NCI-H1417 (cell line): ENCODE measurements around the gene DNAH9.

Experiments used
- DNase-seq, 3 experiments: peaks; one replicate each; lab custom pipeline; 2025; lab: John Stamatoyannopoulos, UW

The DNAH9 gene

DNA sequence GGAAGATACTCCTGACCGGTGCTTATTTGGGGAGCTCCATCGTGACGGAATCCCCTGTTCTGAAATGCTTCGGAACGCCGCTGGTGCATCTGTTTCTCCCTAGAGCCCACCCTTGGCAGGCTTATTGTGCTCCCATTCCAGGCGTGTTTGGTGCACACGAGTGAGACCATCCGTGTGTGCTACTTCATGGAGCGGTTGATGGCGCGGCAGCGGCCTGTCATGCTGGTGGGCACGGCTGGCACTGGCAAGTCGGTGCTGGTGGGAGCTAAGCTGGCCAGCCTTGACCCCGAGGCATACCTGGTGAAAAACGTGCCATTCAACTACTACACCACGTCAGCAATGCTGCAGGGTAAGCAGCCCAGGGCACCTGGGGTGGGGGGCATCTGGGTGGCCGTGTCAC lies 170.7 kb downstream of the DNAH9 start:
- DNase-seq: no peak

DNA sequence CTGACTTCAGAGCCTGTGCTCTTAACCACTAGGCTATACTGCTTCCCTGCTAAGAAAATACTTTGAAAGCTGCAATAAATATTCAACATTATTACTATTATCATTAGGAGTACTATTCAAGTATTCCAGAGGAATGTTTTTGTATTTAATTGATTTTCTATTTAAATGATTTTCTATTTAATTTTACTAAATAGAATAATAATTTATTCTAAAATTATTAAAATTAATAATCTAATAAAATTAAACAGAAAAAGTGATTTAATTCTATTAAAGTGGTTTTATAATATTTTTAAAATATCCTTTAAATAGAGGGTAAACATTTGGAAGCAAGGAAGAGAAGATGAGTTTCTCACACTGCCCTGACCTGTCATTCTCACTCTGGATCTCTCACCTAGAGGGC lies 173.8 kb downstream of the DNAH9 start:
- DNase-seq: no peak

DNA sequence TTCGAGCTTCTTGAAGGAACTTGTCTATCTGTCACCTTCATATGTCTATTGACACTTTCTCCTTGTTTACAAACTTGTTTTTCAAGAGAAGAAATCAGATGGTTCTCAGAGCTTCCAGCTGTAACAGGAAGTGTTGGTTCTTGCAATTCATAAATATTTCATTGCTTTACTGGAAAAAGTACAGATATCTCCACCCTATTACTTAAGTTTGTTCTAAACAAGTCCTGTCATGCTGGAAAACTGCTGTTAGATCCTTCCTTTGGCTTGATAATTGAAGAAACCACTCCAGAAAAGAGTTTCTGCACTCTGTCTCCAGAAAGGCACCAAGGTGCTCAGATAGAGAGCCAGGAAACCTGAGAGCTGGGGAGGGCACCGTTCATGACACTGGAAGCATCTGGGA lies 181.6 kb downstream of the DNAH9 start:
- DNase-seq: no peak

DNA sequence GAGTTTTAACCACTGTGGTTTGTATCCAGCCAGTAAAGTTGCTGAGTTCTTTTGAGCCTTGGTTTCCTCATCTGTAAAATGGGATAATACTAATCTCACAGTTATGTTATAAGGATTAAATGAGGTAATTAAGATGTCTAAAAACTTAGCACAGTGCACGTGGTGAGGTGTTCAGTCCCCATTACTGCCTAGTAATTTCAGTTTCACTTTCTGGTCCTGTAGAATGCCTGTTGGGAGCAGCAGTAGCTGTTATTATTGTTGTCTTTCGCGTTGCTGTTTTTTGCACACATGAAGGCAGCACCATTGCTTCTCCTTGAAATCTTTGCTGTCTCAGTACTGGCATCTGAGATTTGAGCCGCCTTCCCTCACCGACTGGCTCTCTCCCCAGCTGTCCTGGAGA lies 182.4 kb downstream of the DNAH9 start:
- no peak for DNase-seq

DNA sequence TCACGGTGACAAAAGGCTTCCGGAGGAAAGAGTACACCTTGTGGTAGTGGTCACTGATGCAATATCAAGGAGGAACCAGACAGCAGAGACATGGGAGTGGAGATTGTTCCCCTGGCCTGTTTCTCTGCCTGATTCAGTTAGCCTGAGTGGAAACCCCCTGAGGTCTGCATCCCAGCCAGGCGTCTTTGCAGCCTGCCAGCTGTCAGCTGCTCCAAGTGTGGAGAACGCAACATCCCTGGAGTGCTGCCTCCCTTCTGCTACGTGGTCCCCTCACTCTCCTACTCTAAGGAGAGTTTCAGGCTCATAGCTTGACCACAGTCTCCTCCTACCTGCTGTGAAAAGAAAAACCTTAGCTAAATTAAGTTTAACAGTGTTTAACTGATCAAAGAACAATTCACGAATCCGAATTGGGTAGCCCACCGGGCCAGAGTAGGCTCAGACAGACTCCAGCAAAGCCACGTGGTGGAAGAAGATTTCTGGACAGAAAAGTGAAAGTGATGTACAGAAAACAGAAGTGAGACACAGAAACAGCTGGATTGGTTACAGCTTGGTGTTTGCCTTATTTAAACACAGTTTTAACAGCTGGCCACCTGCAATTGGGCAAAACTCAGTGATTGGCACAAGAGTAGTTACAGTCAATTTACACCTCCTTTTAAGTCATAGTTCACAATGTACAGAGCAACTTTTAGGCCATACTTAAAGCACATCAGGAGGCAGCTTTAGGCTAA lies 188.6 kb downstream of the DNAH9 start:
- DNase-seq: no peak

DNA sequence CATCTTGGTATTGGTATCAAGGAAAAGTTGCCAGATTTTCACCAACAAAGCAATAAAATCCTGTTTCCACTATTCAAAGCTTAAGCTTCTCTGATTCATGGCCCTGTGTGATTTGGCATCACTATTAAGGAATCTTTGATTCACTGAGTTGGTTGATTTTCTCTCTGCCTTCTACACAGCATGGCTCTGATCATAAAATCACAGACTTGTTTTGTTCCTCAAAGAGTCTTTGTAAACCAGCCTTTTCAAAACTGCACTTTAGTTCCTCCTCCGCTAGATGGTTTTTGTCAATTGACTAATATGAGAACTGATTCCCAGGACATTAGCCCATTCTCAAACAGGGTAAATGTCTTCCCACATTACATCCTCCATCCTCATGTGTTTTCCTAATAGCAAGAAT lies 197.6 kb downstream of the DNAH9 start:
- no peak for DNase-seq

DNA sequence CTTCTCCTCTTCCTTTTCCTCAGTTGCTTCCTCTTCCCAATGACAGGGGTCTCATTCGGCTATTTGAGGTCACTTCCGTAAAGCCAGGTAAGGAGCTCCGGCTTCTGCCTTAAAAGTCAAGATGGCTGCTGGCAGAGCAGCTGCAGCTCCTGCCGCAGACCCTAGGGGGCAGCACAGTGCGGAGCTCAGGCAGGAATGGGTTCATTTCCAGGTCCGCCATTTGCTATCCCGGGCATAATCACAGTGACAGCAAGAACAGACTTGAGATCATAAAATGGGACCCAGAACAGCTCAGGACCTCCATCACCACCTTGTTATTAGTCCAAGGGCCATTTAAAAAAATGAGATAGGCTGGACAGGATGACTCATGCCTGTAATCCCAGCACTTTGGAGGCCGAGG lies 199.5 kb downstream of the DNAH9 start:
- DNase-seq: no peak

DNA sequence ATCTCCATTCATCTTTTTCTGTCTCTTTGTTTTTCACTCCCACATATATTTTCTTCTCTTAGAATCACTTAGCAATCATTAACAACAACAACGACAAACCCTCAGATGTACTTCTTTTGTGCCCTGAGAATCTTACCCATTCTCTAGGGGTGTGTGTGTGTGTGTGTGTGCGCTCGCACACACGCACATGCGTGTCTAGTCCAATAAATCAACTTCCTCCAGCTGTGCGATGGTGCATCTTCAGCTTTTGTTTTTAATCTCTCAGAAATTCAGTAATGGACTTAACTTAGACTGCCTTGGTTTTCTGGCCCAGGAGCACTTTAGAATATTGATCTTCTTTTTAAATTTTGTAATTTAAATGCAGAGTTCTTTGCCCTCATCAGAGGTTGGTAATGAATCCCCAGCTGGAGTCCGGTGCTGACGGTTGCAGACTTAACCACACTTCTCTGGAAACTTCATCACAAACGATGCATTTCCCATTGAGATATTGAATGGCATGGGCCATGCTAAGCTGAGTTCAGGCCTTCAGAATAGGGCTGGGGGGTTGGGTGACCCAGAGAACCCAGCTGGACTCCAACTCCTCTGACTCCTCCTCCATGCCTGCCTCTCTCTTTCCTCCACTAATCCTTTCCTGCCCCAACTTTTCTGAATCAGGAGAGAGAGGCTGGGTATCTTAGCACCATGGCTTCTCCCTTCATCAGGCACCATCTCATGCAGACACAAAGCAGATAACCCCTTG lies 205.1 kb downstream of the DNAH9 start:
- DNase-seq: no peak

DNA sequence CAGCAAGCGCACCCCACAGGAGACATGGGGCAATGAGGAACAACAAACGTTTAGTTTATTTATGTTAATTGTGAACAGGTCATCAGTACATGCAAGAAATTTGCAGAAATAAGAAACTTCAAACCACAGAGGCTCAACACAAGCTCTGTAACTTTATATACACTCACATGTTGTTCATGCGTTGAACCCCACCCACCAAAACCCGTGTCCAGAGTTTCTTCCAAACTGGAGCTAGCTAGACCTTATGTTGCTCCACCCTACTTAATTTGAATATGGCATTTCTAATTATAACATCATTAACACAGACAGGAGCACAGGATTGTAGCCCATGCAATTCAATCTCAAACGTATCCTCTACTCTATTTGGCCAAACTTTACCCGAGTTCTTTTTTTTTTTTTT lies 206.9 kb downstream of the DNAH9 start:
- DNase-seq: no peak

DNA sequence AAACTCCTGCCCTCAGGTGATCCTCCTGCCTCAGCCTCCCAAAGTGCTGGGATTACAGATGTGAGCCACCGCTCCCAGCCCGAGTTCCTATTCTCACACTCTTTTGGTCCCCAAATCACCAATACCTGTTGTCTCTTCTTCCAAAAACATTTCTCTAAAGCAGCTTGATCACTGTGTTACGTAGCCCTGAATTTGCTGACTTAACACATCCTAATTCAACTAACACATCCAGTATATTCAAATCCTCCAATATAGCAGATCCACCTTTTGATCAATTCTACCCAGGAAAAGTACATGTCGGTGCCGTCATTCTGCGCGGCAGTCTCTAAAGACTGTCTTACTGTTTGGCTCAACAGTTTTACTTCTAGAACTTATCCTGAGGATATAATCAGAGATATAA lies 207.7 kb downstream of the DNAH9 start:
- DNase-seq: no peak

DNA sequence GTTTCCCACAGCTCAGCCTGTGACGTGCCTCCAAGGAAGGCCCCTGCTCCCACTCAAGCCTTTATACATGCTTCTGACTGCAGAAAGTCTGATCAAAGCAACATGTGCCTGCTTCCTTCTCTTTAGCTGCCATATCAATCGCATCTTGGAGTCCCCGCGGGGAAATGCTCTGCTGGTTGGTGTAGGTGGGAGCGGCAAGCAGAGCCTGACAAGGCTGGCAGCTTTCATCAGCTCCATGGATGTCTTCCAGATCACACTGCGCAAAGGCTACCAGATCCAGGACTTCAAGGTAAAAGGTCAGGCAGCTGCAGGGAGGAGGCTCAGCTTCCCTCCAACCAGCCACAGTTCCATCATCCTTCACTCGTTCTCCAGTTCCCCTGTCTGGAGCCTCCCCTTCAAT lies 209.3 kb downstream of the DNAH9 start:
- no peak for DNase-seq

DNA sequence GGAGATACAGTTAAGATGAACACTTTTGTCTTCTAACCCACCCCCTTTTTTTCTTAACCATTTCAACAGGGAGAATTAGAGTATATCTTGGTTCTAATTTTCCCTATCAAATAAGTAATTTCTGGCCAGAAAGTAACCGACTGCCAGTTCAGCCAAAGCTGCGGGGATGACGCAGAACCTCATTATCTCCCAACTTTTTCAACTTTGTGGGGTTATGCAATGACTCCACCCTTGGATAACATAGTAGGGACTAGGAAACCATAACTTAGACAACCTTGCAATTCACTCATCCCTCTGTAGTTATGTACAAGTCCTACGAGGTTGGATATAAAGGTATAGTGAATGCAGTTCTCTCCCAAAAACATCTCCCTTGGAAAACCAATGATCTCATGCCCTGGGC lies 215.0 kb downstream of the DNAH9 start:
- no peak for DNase-seq

DNA sequence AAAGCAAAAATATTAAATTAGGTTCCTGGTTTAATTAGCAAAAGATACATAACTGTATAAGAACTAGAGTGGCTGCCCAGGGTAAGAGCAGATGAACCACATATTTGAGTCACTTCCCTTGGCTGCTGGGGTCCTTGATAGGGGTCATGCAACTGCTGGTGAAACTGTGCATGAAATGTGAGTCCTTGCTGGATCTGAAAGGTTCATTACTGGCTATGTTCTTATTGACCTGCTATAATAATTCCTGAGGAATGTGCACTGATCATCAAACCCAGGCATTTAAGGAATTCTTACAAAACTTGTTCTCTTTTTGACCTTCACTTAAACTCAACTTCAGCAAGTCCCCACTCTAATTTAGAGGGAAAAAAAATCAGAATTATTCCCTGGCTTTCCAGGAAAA lies 215.6 kb downstream of the DNAH9 start:
- DNase-seq: no peak

DNA sequence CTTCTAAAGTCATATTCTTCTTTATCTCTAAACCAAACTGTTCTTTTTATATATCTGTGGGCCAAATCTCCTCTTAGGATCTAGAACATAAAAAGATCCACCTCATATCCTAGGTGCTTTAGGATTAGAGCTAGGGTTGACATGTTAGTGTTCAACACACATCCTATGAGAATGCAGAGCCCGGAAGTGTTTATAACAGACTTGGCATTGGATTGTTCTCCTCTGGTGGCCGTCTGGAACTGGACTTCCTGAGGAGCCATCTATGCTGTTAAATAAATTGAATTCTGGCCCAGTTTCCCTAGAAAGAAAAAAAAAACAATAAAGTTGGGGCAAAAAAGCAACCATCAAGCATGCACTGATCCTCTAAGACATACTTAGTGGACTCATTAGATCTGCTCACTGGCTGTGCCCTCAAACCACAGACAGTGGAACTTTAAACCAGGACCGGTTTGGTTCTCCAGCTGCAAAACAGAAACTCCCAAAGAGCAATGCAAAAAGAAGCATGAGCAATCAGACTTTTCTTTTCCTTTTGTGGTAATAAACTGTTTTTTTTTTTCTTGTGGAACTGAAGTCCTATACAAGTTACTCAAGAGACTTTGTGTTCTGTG lies 216.5 kb downstream of the DNAH9 start:
- DNase-seq: no peak

DNA sequence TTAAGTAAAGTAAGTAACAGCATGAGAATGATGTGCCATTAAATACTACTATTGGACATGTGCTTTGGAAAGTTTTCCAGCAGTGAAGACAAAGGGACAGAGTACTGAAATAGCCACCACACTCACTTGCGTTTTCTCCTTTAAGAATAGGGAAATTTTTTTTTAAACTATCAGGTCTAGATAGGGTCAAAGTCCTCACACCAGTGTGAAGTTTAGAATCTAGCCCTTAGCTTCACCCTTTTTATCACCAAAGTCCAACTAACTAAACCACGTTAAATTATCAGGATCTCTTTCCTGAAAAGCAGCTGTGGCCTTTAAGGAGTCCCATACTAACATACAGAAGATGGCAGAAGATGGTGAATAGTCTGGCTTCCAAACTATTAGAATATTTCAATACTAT lies 218.1 kb downstream of the DNAH9 start:
- no peak for DNase-seq

DNA sequence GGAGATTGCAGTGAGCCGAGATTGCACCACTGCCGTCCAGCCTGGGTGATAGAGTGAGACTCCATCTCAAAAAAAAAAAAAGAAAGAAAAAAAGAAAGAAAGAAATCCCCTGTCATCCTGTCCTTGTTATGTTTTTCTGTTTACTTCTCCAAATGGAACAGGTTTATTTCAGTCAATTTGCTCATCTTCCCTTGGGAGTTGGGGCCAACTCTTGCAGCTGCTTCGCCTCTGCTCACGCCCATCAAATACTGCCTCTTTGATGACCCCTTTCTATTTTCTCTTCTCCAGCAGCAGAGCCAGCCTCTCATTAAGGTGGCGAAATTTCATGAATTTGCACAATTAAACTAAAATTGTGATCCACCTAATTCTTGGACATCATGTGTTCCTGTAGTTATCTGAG lies 225.6 kb downstream of the DNAH9 start:
- no peak for DNase-seq

DNA sequence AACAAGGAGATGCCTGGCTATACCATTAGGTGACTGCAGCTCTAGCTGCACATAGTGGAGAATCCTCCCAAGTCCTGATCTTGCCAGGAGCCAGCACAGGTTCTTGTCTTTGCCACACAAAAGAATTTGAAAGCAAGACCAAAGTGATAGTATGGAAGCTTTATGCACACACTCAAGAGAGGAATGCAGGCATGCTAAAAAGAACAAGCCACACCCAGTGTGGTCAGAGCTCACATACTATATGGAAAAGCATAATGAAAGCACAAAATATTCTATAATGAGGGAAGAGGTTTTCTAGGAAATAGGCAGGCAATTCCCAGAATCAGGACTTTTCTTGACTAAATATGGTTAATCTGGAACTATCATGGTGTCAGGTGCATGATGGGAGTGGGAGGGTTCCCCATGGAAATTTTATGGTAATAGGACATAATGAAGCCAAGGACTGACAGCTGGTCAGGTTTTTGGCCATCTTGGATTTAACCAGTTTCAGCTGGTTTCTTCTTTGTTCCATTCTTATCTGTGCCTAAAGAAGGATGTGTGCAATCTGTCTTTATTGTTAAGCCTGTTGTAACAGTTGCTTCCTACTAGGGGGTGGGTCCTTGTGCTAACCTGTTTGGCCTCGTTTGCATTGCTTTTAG lies 227.4 kb downstream of the DNAH9 start:
- no peak for DNase-seq

DNA sequence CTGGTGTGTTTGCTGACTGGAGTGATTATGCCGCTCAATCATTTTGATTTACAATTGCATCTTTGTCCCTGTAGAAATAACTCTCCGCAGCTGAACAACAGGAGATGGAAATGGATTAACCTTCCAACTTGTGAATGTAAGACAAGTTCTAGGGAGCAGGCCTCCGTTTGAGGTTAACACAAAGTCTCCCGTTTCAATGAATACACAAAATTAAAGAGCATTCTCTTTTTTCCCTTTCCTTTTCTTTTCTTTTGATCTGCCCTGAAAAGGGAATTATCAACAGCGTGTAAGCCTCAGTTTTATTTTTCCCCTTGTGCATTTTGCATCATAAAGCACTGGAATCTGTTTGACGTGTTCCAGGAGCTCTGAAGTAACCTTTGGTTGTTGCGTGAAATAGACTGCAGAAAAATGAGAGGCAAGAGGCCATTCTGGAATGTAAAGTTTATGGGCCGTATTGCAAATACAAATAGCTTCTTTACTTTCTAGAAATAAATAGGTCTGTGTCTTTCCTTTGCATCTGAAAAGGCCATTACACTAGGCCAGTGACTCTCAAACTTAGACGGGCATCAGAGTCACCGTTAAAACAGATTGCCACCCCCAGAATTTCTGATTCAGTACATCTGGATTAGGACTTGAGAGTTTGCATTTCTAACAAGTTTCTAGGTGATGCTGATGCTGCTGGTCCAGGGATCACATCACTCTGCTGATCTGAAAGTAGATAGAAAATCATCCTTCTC lies 234.3 kb downstream of the DNAH9 start:
- DNase-seq: no peak

DNA sequence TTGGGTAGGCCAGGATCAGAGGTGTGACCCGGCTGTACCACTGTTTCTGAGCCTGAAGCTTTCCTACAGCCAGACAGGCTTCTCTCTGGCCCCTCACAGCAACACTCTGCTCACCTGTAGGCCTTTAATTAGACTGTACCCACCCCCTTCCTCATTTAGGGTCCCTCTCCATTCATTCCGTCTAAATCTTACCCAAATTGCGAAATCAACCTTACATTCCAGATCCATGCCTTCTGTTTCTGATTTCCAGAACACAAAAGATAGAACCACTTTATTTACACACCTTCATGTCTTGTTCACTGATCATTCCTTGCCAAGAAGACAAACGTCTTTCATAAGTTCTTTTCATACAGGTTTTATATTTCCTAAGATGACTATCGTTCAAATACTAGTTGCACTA lies 238.2 kb downstream of the DNAH9 start:
- DNase-seq: no peak

DNA sequence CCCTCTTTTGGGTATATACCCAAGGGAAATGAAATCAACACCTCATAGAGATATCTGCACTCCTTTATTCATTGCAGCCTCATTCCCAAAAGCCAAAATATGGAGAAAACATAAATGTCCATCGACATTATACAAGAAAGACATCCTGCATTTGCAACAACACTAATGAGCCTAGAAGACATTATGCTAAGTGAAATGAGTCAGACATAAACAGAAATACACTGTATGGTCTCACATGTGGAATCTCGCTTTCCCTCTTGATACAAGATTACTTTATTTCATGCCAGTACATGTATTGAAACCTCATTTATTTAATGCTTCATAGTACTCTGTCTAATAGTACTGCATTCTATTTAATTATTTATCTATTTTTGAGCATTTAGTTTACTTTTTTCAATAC lies 241.8 kb downstream of the DNAH9 start:
- no peak for DNase-seq

DNA sequence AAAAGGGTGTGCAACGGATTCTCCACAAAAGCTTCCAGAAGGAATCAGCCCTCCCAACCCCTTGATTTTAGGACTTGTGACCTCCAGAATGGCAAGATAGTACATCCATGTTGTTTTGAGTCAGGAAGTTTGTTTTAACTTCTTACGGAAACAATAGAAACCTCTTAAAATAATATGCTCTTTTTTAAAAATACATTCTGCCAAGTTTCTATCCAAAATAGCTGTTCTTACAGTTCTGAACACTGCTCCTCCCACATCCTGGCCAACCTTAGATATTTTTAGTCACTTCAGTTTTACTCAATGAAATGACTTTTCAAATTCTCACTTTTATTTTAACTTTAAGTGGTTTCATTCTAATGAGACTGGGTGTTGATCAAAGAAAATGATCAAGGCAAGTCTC lies 242.6 kb downstream of the DNAH9 start:
- DNase-seq: no peak

DNA sequence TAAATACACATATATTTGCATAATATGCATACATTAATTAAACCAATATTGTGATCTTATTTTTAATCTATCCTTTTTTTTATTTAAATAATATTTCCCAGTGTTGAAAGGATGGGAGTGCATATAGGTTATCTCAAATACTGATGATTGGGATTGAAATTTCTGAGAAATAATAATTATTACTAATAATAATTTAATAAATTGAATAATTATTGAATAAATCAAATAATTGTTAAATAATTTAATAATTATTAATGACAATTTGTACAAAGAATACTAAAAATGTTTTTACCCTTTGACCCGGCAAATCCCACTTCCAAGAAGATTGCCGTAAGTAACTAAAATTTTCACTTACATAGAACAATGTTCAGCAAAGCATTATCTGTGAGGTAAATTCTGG lies 250.1 kb downstream of the DNAH9 start:
- DNase-seq: no peak
